Activated T-helper 1 cell treated with anti-CD3 and anti-CD28 coated beads, Interleukin-12 subunit alpha, Interleukin-12 subunit beta, Interleukin-2, Interleukin-4 antibody, amounts not matched to agents 30 ng/mL and 10 ng/mL and 1 ng/mL, durations not matched to agents 14 hours and 24 hours and 36 hours (primary cell): ENCODE measurements around the gene LSM7. TPM values are rescaled to one million over a fixed set of nuclear protein-coding genes. Genes with fewer than 3 reads are reported as not detected.
A peak's percentile ranks its signal among the peaks of the same experiment; 100 is the strongest.
"Not testable (repeated sequence)": the region's sequence is repeated elsewhere in the genome, so short reads cannot be mapped to it uniquely, and the experiment has no call there.

Source experiments
- DNase-seq: peaks from one replicate; pipeline ENCODE4 v3.0.0; 2021; ENCODE audit warnings: low spot score
- H3K27ac Mint-ChIP-seq: one replicate; pipeline ENCODE4 v1.8.0; 2021; ENCODE audit warnings: mild to moderate bottlenecking, mixed read lengths
- H3K27me3 Mint-ChIP-seq: one replicate; pipeline ENCODE4 v1.8.0; 2022; ENCODE audit warnings: mild to moderate bottlenecking, moderate library complexity, mixed read lengths; ENCODE audit not compliant: insufficient read depth
- H3K36me3 Mint-ChIP-seq: one replicate; pipeline ENCODE4 v1.8.0; 2021; ENCODE audit warnings: low read depth, mixed read lengths
- H3K4me1 Mint-ChIP-seq: one replicate; pipeline ENCODE4 v1.8.0; 2021; ENCODE audit warnings: low read depth, mixed read lengths
- H3K4me3 Mint-ChIP-seq: one replicate; pipeline ENCODE4 v1.8.0; 2021; ENCODE audit warnings: mild to moderate bottlenecking, moderate library complexity, mixed read lengths
- H3K9me3 Mint-ChIP-seq: one replicate; pipeline ENCODE4 v1.8.0; 2021; ENCODE audit warnings: mixed read lengths
- intact Hi-C: fragments of 100-400 bp; cut with micrococcal nuclease; formaldehyde crosslinking; loops from one replicate; pipeline ENCODE4 v1.15.1; 2024
- total RNA-seq: library from RNA; stranded (reverse); gene quantifications from 2 replicates; pipeline ENCODE4 v1.2.3, GENCODE V29; 2022

Gene LSM7
- total RNA-seq, 1 donor from 2014 or later = 193 TPM

GRCh38 chr19:2288818-2289713 lies 39.3 kb downstream of the LSM7 start:
- H3K4me3 Mint-ChIP-seq = peak overlapping the region; percentile 86
- H3K4me1 Mint-ChIP-seq = peaks cover 18% of the 10 kb centered on the region
- peak overlapping the region; percentile 90 for H3K27ac Mint-ChIP-seq
- H3K9me3 Mint-ChIP-seq = no peaks in the 10 kb centered on the region
- peaks cover 3% of the 10 kb centered on the region for H3K27me3 Mint-ChIP-seq
- H3K36me3 Mint-ChIP-seq = peaks cover 3% of the 10 kb centered on the region
- intact Hi-C loops = loop anchor here (5.0 kb wide), 1 partner anchor 103 kb away; no protein-coding TSS in a partner anchor
- no peak for DNase-seq

- intact Hi-C loops = loop anchor here (5.0 kb wide), 1 partner anchor 104 kb away; no protein-coding TSS in a partner anchor
- Mint-ChIP-seq H3K4me3 (peak overlapping the region; percentile 86), H3K9me3 (no peaks in the 10 kb centered on the region), H3K36me3 (no peaks in the 10 kb centered on the region), H3K27ac (peak overlapping the region; percentile 90), H3K27me3 (peaks cover 3% of the 10 kb centered on the region), H3K4me1 (peaks cover 18% of the 10 kb centered on the region)
- no peak for DNase-seq
Observed at GRCh38 chr19:2288338-2288817, 40.0 kb downstream of the LSM7 start.

DNA sequence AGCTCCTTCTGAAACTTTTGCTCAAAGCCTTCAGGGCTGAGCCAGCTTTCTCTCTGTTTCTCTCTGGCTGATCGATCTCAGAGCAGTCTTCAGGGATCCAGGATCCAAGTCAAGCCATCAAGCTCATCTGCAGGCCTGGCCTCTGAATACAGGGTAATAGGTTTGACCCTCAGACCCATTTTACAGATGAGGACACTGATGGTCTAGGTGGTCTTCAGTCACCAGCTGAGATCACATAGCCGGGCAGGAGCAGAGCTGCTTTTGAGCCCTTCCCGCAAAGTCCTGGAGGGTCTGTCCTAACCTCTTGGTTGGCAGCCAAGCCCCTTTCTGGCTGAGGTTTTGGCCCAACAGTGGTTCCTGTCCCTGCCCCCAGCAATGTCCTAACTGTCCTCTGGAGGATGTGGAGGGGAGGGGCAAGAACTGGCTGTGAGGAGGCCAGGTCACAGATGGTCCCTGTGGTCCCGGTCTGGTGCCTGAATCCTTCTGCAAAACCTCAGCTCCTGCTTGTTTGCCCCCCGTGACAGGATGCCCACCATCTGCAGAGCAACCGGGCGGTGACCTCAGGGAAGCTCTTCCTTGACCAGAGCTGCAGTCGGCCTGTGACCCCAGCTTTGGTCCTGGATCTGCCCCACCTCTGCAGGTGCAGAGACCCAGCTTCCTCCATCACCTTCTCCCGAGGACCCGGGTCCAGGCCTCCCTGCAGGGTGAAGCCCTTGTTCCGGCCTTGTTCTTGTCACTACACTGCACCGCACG lies 40.6 kb downstream of the LSM7 start:
- no peak for DNase-seq
- intact Hi-C loops = loop anchor here (5.0 kb wide), 1 partner anchor 105 kb away; no protein-coding TSS in a partner anchor

DNA sequence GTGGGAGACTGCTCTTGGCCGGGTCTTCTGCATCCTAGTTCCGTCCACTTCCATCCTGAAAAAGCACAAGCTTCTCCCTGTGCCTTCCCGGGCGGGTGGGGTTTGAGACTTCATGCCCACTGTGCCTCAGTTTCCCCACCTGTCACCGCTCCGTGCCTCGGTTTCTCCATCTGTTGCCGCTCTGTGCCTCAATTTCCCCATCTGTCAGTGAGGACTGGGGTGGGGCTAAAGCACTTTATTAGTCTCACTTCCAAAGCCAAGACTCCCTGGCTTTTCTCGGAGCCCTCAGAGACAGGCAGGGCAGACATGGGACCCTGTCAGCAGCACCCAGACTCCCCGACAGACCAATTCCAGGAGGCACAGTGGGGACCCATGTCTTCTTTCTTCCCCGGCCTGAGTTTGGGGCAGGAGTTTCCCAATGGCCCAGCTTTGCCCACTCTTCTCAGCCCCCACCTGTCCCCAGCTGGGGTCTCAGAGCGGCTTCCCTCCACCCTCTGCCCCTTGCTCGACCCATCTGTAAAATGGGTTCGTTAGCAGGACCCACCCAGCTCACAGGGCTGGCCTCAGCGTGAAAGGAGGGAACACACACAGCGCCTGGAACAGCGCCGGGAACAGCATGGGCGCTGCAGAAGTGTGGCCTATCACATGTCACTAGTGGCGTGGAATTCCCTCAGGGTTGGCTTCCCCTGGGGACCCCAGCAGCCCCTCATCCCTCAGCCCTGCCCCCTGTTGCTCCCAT lies 41.8 kb downstream of the LSM7 start:
- no peak for DNase-seq
- Mint-ChIP-seq H3K27ac (no peak overlapping the region), H3K36me3 (no peaks in the 10 kb centered on the region), H3K4me3 (no peak overlapping the region), H3K27me3 (peaks cover 2% of the 10 kb centered on the region), H3K4me1 (peaks cover 27% of the 10 kb centered on the region), H3K9me3 (no peaks in the 10 kb centered on the region)
- intact Hi-C loops = loop anchor here (5.0 kb wide), 1 partner anchor 106 kb away; no protein-coding TSS in a partner anchor

More for the DNA sequence above, 40.6 kb downstream of the LSM7 start:
- H3K36me3 Mint-ChIP-seq = no peaks in the 10 kb centered on the region
- peaks cover 3% of the 10 kb centered on the region for H3K27me3 Mint-ChIP-seq
- peaks cover 21% of the 10 kb centered on the region for H3K4me1 Mint-ChIP-seq
- H3K9me3 Mint-ChIP-seq = no peaks in the 10 kb centered on the region
- H3K27ac Mint-ChIP-seq = no peak overlapping the region
- H3K4me3 Mint-ChIP-seq = no peak overlapping the region

DNA sequence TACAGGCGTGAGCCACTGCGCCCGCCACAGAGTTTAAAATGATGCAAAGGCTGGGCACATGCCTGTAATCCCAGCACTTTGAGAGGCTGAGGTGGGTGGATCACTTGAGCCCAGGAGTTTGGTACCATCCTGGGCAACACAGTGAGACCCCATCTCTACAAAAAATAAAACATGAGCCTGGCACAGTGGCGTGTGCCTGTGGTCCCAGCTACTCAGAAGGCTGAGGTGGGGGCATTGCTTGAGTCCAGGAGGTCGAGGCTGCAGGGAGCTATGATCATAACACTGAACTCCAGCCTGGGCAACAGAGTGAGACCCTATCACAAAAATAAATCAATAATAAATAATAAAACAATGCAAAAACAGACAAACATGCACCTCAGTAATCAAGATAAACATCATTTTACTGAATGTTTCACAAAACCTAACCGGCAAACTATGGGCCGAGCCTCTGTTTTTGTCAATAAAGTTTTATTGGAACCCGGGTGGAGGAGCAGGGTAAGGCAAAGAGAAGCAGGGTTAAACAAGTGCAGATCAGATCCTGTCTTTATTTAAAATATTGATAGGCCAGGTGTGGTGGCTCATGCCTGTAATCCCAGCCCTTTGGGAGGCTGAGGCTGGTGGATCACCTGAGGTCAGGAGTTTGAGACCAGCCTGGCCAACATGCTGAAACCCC lies 44.4 kb downstream of the LSM7 start:
- peaks cover 18% of the 10 kb centered on the region for H3K4me1 Mint-ChIP-seq
- H3K9me3 Mint-ChIP-seq = no peaks in the 10 kb centered on the region
- no peak overlapping the region for H3K27ac Mint-ChIP-seq
- intact Hi-C loops = no loop called here
- no peaks in the 10 kb centered on the region for H3K27me3 Mint-ChIP-seq
- DNase-seq = no peak
- H3K36me3 Mint-ChIP-seq = no peaks in the 10 kb centered on the region
- H3K4me3 Mint-ChIP-seq = no peak overlapping the region

GRCh38 chr19:2282862-2283237 lies 45.5 kb downstream of the LSM7 start:
- Mint-ChIP-seq H3K4me1 (peaks cover 9% of the 10 kb centered on the region), H3K9me3 (no peaks in the 10 kb centered on the region), H3K36me3 (no peaks in the 10 kb centered on the region), H3K27ac (no peak overlapping the region), H3K4me3 (no peak overlapping the region), H3K27me3 (no peaks in the 10 kb centered on the region)
- DNase-seq = no peak
- intact Hi-C loops = no loop called here

DNA sequence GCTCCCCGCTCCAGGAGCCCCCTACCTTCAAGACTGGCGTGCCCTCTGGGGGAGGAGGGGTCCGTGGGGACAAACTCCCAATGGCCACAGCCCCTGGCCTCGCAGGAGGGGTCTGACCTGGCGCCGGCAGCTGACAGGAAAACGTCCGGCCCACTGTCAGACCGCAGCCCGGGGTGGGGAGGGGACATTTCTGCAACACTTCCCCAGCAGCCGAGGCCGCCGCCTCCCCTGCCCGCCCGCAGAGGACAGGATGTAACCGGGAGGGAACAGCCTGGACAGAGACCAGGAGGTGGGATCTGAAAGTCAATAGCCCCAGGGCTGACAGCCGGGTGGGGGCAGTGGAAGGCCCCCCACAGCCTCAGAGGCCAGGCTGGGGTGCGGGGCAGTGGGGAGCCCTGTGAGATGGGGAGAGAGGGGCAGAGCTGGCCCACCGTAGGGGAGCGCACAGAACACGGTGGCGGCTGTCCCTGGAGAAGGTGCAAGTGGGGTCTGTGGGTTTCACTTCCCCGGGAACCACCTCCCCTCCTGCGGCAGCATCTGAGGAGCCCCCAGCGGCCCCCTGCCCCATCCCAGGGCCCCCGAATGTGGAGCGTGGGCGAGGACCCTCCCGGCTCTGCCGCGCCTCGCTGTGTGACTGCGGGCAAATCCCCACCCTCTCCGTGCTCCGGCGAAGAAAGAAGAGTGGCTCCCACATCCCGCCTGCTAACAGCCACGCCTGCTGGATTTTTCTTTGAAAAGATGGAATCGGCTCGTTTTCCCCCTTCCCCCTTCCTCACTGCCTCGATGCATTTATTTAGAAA lies 46.1 kb downstream of the LSM7 start, which contains the start of gene PEAK3:
Gene PEAK3, minus strand, starts transcription at position 114 of the 800 bp plus-strand sequence. CDS start 1,244 bp downstream, outside the sequence.
- peak; percentile 36 for DNase-seq
- no peaks in the 10 kb centered on the region for H3K9me3 Mint-ChIP-seq
- H3K27me3 Mint-ChIP-seq = no peaks in the 10 kb centered on the region
- H3K27ac Mint-ChIP-seq = peak within 1 kb of the TSS; percentile 61
- H3K36me3 Mint-ChIP-seq = peaks cover under 1% of the 10 kb centered on the region
- H3K4me1 Mint-ChIP-seq = peaks cover 9% of the 10 kb centered on the region
- intact Hi-C loops = no loop called here
- peak within 1 kb of the TSS; percentile 59 for H3K4me3 Mint-ChIP-seq

DNA sequence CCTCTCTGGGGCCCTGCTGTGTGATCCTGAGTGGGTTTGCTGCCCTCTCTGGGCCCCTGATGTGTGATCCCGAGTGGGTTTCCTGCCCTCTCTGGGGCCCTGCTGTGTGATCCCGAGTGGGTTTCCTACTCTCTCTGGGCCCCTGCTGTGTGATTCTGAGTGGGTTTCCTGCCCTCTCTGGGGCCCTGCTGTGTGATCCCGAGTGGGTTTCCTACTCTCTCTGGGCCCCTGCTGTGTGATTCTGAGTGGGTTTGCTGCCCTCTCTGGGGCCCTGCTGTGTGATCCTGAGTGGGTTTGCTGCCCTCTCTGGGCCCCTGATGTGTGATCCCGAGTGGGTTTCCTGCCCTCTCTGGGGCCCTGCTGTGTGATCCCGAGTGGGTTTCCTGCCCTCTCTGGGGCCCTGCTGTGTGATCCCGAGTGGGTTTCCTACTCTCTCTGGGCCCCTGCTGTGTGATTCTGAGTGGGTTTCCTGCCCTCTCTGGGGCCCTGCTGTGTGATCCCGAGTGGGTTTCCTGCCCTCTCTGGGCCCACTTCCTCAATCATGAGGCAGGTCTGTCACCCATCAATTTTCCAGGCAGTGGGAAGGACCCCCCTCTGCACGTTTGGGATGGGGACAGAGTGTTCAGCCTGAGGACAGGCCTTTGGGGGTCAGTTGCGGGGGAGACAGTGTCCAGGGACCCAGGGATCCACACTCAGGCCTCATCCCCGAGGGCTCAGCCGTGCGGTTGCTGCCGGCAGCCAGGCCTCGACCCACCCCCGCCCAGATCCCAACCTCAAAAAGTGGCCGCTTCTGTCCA lies 46.9 kb downstream of the LSM7 start:
- DNase-seq, H3K27ac Mint-ChIP-seq, H3K27me3 Mint-ChIP-seq, intact Hi-C loops, H3K36me3 Mint-ChIP-seq, H3K9me3 Mint-ChIP-seq, H3K4me1 Mint-ChIP-seq: not testable (repeated sequence)
- H3K4me3 Mint-ChIP-seq = peak overlapping the region; percentile 59

DNA sequence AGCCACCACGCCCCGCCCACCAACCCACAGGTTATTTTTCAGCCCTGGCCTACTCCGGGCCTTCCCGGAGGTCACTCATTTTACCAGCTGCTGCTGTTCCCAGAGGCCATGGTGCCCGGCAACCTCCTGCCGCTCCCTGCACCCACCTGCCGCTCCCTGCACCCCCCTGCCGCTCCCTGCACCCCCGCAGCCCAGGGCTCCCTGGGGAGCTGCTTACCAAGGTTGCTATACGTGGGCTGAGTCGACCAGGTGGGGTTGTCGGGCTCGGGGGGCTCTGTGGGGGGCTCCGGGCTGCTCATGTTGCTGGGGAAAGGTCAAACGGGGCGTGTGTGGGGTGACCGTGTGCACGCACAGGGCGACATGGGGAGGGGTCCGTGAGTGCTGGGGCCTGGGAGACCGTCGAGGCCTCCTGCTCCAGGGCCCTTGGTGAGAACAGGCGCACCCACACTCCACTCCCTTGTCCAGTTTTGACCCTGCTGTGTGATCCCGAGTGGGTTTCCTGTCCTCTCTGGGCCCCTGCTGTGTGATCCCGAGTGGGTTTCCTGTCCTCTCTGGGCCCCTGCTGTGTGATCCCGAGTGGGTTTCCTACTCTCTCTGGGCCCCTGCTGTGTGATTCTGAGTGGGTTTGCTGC lies 47.6 kb downstream of the LSM7 start:
- no peak overlapping the region for H3K4me3 Mint-ChIP-seq
- H3K27ac Mint-ChIP-seq = no peak overlapping the region
- H3K27me3 Mint-ChIP-seq = no peaks in the 10 kb centered on the region
- H3K9me3 Mint-ChIP-seq = no peaks in the 10 kb centered on the region
- H3K36me3 Mint-ChIP-seq = peaks cover 3% of the 10 kb centered on the region
- H3K4me1 Mint-ChIP-seq = peaks cover 9% of the 10 kb centered on the region
- DNase-seq = no peak
- intact Hi-C loops = no loop called here

- peaks cover 16% of the 10 kb centered on the region for H3K36me3 Mint-ChIP-seq
- DNase-seq = no peak
- H3K4me3 Mint-ChIP-seq = no peak overlapping the region
- peaks cover 18% of the 10 kb centered on the region for H3K4me1 Mint-ChIP-seq
- intact Hi-C loops = loop anchor here (10.0 kb wide), 1 partner anchor 336 kb away; no protein-coding TSS in a partner anchor
- H3K27me3 Mint-ChIP-seq = no peaks in the 10 kb centered on the region
- H3K27ac Mint-ChIP-seq = no peak overlapping the region
- H3K9me3 Mint-ChIP-seq = no peaks in the 10 kb centered on the region
Observed at GRCh38 chr19:2278459-2279158, 49.8 kb downstream of the LSM7 start.
